NCI-H2107 (cell line): Measurements from ENCODE around the gene CCN6.

Experiments
- DNase-seq: peaks from one replicate; lab custom pipeline; 2025; lab: John Stamatoyannopoulos, UW

Gene CCN6

DNA sequence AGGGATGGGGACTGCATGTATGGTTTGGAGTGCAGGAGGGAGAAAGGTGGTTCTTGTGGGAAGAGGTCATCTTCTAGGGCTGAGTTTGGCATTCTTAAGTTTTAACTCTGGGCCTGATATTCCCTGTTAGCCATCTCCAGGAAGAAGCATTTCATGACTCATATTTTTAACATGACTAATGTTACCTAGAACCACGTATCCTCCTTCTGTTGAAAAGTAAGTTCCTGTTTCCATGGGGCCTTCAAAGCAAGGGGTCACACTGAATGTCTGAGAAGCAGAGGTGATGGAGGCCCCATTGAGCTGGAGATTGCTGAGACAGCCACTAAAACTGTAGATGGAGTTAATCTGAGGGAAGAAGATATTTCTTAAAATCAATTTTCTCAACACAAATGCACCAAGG is 63.6 kb downstream of the CCN6 start:
- no peak for DNase-seq

DNA sequence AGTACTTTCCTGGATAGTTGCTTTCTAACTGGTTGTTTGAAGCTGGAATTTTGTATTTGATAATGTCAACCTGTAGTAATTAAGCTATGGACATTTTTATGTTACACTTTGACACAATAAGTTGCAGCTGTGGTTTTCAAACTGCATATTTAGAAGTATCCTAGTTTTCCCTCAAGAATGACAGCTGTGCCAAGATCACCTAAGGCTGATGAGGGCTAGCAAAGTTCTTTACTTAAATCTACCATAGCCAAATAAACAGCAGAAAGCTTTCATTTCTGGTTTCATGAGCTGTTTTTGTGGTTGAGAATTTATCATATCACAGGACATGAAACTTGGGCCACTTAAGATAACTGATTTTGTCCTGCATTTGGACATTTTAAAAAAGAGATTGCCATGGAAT is 64.1 kb downstream of the CCN6 start:
- DNase-seq = no peak
